Measurements from ENCODE around the gene CTDP1. TPM values are rescaled to one million over a fixed set of nuclear protein-coding genes. Genes with fewer than 3 reads are reported as not detected.

The CTDP1 gene
- total RNA-seq: 10 to 100 TPM; 36.7 to 45.5 TPM

DNA sequence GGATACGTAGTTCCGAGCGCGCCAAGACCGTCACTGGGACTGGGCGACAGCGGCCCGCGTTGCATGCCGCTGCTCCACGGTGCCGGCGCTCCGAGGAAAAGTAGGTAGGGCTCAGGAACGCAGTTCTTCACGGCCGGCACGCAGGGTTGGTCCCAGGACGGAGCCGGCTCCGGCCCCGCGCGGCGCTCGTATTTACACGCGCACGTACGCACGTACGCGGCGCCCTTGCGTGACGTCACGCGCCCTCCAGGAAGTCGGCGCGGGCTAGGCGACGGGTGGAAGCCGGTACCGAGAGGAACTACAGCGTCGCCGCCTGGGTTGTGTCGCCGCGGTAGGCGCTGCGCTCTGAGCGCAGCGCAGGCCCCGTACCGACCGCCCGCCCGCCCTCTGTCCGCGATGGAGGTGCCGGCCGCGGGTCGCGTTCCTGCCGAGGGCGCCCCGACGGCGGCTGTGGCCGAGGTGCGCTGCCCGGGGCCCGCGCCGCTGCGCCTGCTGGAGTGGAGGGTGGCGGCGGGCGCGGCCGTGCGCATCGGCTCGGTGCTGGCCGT lies at the start of gene CTDP1:
CTDP1 (plus strand) TSS at position 252 of the 548 bp plus-strand sequence; CDS start at position 397, 145 bp downstream.
- intact Hi-C loops (cut with DNase I, micrococcal nuclease): loop anchor here (1.0 to 5.0 kb wide), 13 partner anchors 156 to 430 kb away; partner anchors contain the start of genes ADNP2 (in 2 of the 2), HSBP1L1 (in 2 of the 2), NFATC1 (in 2 of the 2) and RBFA (in 2 of the 2)
- Mint-ChIP-seq H3K27ac (peak within 1 kb of the TSS; percentile 97), H3K36me3 (ENCODE audit: low read depth) (peaks cover 65% of the 10 kb centered on the region), H3K27me3 (no peaks in the 10 kb centered on the region), H3K4me1 (peaks cover 68% of the 10 kb centered on the region), H3K4me3 (peak within 1 kb of the TSS; percentile 90), H3K9me3 (ENCODE audit: low read depth) (peaks cover 2% of the 10 kb centered on the region)
- peak; percentile 95 for DNase-seq
- ChIA-PET POLR2A (interaction anchor here (0.9 to 1.2 kb wide), 3 partner anchors 156 to 611 kb away, joined by 3 to 6 read pairs (median 3); no protein-coding TSS in a partner anchor), CTCF (interaction anchor here (0.5 to 0.9 kb wide), 3 partner anchors 286 to 363 kb away, joined by 3 read pairs; no protein-coding TSS in a partner anchor)
- peak; percentile 55 for ATAC-seq

- H3K27me3 Mint-ChIP-seq: peaks cover 2% of the 10 kb centered on the region
- H3K9me3 Mint-ChIP-seq (ENCODE audit: low read depth): peaks cover 4% of the 10 kb centered on the region
- ATAC-seq: no peak
- no peak overlapping the region for H3K4me3 Mint-ChIP-seq
- no peaks in the 10 kb centered on the region for H3K36me3 Mint-ChIP-seq (ENCODE audit: low read depth)
- CTCF ChIA-PET: no interaction called here
- POLR2A ChIA-PET: no interaction called here
- peaks cover 4% of the 10 kb centered on the region for H3K4me1 Mint-ChIP-seq
- no peak for DNase-seq
- no peak overlapping the region for H3K27ac Mint-ChIP-seq
- intact Hi-C loops (cut with DNase I, micrococcal nuclease): no loop called here
Observed at GRCh38 chr18:79630281-79631095, 49.1 kb upstream of the CTDP1 start.

- CTCF ChIA-PET: no interaction called here
- POLR2A ChIA-PET: no interaction called here
- no peaks in the 10 kb centered on the region for H3K36me3 Mint-ChIP-seq (ENCODE audit: low read depth)
- ATAC-seq: no peak
- no peaks in the 10 kb centered on the region for H3K27me3 Mint-ChIP-seq
- H3K4me3 Mint-ChIP-seq: no peak overlapping the region
- no peak for DNase-seq
- intact Hi-C loops (cut with DNase I, micrococcal nuclease): no loop called here
- H3K9me3 Mint-ChIP-seq (ENCODE audit: low read depth): peaks cover 4% of the 10 kb centered on the region
- peaks cover 4% of the 10 kb centered on the region for H3K4me1 Mint-ChIP-seq
- no peak overlapping the region for H3K27ac Mint-ChIP-seq
Observed at GRCh38 chr18:79631096-79631507, 48.5 kb upstream of the CTDP1 start.

DNA sequence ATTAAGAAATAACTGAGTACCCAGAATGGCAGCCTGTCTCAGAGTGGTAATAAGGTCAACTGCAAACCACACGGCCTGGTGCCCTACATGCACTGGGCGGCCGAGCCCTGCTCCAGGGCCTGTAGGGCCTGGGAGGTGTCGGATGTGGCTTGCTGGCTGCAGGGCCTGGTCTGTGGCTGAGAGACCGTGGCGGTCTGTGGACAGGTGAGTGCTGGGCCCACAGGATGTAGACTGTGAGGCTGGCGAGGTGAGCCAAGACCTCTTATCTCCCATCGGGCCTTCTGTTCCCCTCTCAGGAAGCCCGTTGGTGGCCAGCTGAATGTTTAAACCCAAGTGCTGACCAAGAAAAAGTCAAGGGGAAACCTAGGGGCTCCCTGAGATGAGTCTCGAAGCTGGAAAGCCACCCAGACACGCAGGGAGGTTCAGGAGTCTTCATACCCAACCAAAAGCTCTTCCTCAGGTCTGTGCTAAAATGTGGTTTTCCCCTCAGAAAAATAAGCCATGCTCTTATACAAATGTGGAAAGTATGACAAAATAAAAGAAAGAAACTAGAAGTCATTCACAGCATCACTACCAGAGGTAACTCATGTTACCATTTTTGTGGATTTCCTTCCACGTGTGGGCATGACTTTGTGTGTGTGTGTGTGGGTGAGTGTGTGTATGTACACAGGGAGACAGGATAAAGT lies 47.7 kb upstream of the CTDP1 start:
- ChIA-PET POLR2A (no interaction called here), CTCF (no interaction called here)
- H3K9me3 Mint-ChIP-seq (ENCODE audit: low read depth): peaks cover 4% of the 10 kb centered on the region
- no peaks in the 10 kb centered on the region for H3K36me3 Mint-ChIP-seq (ENCODE audit: low read depth)
- DNase-seq (no peak), ATAC-seq (peak; percentile 47)
- peaks cover 4% of the 10 kb centered on the region for H3K4me1 Mint-ChIP-seq
- H3K27ac Mint-ChIP-seq: peak overlapping the region; percentile 43
- intact Hi-C loops (cut with DNase I, micrococcal nuclease): no loop called here
- H3K27me3 Mint-ChIP-seq: peaks cover under 1% of the 10 kb centered on the region
- H3K4me3 Mint-ChIP-seq: no peak overlapping the region

- Mint-ChIP-seq H3K36me3 (ENCODE audit: low read depth) (no peaks in the 10 kb centered on the region), H3K4me1 (peaks cover 4% of the 10 kb centered on the region), H3K9me3 (ENCODE audit: low read depth) (peaks cover 4% of the 10 kb centered on the region), H3K27ac (no peak overlapping the region), H3K4me3 (no peak overlapping the region), H3K27me3 (peaks cover 4% of the 10 kb centered on the region)
- no peak for ATAC-seq
- intact Hi-C loops (cut with DNase I, micrococcal nuclease): no loop called here
- CTCF ChIA-PET: no interaction called here
- DNase-seq: no peak
- POLR2A ChIA-PET: no interaction called here
Observed at GRCh38 chr18:79632765-79633164, 46.8 kb upstream of the CTDP1 start.

GRCh38 chr18:79634186-79634585 lies 45.4 kb upstream of the CTDP1 start:
- H3K27me3 Mint-ChIP-seq: peaks cover 9% of the 10 kb centered on the region
- H3K9me3 Mint-ChIP-seq (ENCODE audit: low read depth): peaks cover 4% of the 10 kb centered on the region
- H3K4me1 Mint-ChIP-seq: peaks cover 4% of the 10 kb centered on the region
- no peak for DNase-seq
- H3K27ac Mint-ChIP-seq: no peak overlapping the region
- CTCF ChIA-PET: interaction anchor here (1.3 kb wide), 1 partner anchor 10 kb away, joined by 3 read pairs; no protein-coding TSS in a partner anchor
- POLR2A ChIA-PET: no interaction called here
- ATAC-seq: no peak
- no peak overlapping the region for H3K4me3 Mint-ChIP-seq
- H3K36me3 Mint-ChIP-seq (ENCODE audit: low read depth): no peaks in the 10 kb centered on the region
- intact Hi-C loops (cut with DNase I, micrococcal nuclease): no loop called here

GRCh38 chr18:79634593-79635426 lies 44.8 kb upstream of the CTDP1 start:
- ChIA-PET POLR2A (no interaction called here), CTCF (interaction anchor here (1.3 kb wide), 1 partner anchor 10 kb away, joined by 3 read pairs; no protein-coding TSS in a partner anchor)
- intact Hi-C loops (cut with DNase I, micrococcal nuclease): no loop called here
- no peak for DNase-seq
- ATAC-seq: no peak
- Mint-ChIP-seq H3K36me3 (ENCODE audit: low read depth) (no peaks in the 10 kb centered on the region), H3K4me3 (no peak overlapping the region), H3K27me3 (peaks cover 13% of the 10 kb centered on the region), H3K9me3 (ENCODE audit: low read depth) (peaks cover 4% of the 10 kb centered on the region), H3K4me1 (peaks cover 4% of the 10 kb centered on the region), H3K27ac (no peak overlapping the region)

DNA sequence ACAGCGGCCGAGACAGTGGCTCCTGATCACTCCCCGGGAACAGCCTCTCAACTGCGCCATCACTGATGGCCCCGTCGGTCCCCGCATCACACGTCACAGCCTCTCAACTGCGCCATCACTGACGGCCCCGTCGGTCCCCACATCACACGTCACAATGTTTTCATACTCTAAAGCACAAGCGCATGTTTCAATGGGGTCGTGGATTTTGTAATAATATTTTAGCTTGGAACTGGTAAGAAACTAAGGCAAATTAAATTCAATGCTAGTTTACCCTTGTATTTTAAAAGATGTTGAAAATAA lies 44.2 kb upstream of the CTDP1 start:
- POLR2A ChIA-PET: no interaction called here
- Mint-ChIP-seq H3K36me3 (ENCODE audit: low read depth) (no peaks in the 10 kb centered on the region), H3K9me3 (ENCODE audit: low read depth) (peaks cover 4% of the 10 kb centered on the region), H3K4me3 (no peak overlapping the region), H3K27me3 (peaks cover 17% of the 10 kb centered on the region), H3K4me1 (peaks cover 4% of the 10 kb centered on the region), H3K27ac (no peak overlapping the region)
- CTCF ChIA-PET: interaction anchor here (1.3 kb wide), 1 partner anchor 11 kb away, joined by 3 read pairs; no protein-coding TSS in a partner anchor
- intact Hi-C loops (cut with DNase I, micrococcal nuclease): no loop called here
- DNase-seq: no peak
- no peak for ATAC-seq

DNA sequence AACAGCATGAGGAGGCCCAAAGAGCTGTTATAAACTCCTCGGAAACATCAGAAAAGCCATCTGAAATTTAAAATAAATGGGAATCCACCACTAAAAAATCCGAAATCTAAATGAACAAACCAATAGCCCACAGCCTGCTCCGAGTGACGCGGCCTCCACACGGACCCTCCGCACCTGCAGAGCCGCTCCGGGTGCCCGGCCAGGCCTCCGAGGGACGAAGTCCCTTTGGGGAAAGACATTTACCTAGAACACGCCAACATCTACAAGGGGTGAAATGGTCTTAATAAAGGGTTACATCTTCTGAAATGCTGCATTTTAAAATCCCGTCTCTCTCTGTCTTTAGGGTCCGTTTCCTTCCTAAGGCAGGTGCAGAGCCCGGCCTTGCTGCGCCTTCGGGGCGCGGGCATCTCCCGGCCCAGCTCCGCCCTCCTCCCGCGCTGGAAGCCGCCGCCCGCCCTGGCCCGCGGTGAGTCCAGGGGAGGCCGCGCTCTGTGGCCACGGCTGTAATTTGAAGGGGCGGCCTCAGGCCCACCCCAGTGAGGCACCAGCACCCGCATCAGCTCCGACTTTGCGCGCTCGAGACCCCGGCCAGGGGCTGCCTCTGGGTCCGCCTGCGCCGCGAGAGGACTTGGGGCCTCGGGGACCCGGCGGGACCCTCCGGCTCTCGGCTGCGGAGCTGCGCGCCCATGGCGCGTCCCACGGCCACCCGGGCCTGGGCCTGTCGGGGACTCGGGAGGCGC lies 42.3 kb upstream of the CTDP1 start:
- Mint-ChIP-seq H3K27ac (no peak overlapping the region), H3K9me3 (ENCODE audit: low read depth) (peaks cover 4% of the 10 kb centered on the region), H3K4me3 (no peak overlapping the region), H3K36me3 (ENCODE audit: low read depth) (no peaks in the 10 kb centered on the region), H3K27me3 (peaks cover 17% of the 10 kb centered on the region), H3K4me1 (peaks cover under 1% of the 10 kb centered on the region)
- ChIA-PET POLR2A (no interaction called here), CTCF (no interaction called here)
- intact Hi-C loops (cut with DNase I, micrococcal nuclease): no loop called here
- no peak for ATAC-seq
- no peak for DNase-seq

DNA sequence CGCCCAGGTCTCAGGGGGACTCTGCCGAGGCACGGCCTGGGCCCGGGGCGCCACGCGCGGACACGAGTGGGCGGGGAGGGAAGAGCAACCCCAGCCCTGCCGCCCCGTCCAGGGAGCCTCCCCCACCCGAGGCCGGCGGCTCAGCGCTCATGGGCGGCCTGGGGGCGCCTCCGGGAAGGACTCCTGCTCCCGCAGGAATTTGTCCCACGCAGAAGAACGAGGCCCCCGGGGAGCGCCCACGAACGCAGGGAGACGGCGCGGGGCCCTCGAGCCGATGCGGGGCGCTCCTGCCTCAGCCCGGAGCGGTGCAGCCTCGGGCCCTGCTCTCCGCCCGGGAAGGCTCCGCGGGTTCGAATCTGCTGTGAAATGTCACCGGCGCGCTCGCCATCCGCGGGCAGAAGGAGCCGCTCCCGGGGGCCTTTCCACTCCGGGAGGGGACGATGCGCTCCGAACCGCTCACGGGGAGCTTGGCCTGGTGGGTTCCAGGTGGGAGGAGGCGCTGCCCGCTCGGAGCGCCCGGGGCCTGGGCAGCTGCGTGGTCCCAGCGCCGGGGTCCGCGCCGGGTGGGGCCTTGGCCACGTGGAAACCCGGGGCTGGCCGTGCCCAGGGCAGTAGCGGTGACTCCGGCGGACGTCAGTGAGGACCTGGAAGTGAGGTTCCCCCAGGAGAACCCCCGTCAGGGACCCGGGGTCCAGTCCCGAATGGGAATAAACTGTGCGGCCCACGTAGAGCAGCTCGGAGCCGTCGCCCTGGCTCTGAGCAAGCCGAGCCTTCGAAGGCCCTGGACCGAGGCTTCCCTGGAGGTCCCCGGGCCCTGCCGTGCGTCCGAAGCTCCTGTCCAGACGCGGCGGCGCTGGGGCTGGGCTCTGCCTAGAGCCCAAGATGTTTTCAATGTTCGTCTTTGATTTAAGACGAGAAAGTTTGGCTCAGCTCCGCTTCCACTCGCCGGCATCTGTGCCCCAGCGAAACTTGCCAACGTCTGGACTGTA lies 41.4 kb upstream of the CTDP1 start:
- ATAC-seq (no peak), DNase-seq (no peak)
- ChIA-PET POLR2A (no interaction called here), CTCF (no interaction called here)
- Mint-ChIP-seq H3K4me3 (no peak overlapping the region), H3K27me3 (peaks cover 17% of the 10 kb centered on the region), H3K4me1 (no peaks in the 10 kb centered on the region), H3K9me3 (ENCODE audit: low read depth) (peaks cover 4% of the 10 kb centered on the region), H3K27ac (no peak overlapping the region), H3K36me3 (ENCODE audit: low read depth) (no peaks in the 10 kb centered on the region)
- intact Hi-C loops (cut with DNase I, micrococcal nuclease): no loop called here
